Duodenal mucosa (tissue), 2 donors: ENCODE data around the gene PCDH1.

Source experiments
- H3K27ac ChIP-seq: one replicate; pipeline ENCODE4 v1.7.0; 2013; ENCODE audit warnings: low read depth, low read length
- H3K27me3 ChIP-seq, 2 donors: one replicate each; pipeline ENCODE4 v1.7.0; 2013; ENCODE audit warnings: low read length in 2 of 2, control low read depth in 1 of 2; ENCODE audit not compliant: insufficient read depth in 2 of 2, control insufficient read depth in 1 of 2
- H3K36me3 ChIP-seq, 2 donors: one replicate each; pipeline ENCODE4 v1.7.0; 2013; ENCODE audit warnings: low read length in 2 of 2, control low read depth in 1 of 2; ENCODE audit not compliant: insufficient read depth in 2 of 2, control insufficient read depth in 1 of 2
- H3K4me1 ChIP-seq, 2 donors: one replicate each; pipeline ENCODE4 v1.7.0; 2013; ENCODE audit warnings: low read length in 2 of 2, control low read depth in 1 of 2; ENCODE audit not compliant: insufficient read depth in 2 of 2, control insufficient read depth in 1 of 2
- H3K4me3 ChIP-seq, 2 donors: one replicate each; pipeline ENCODE4 v1.7.0; 2013; ENCODE audit warnings: low read length in 2 of 2, low read depth in 1 of 2
- H3K9ac ChIP-seq, 2 donors: one replicate each; pipeline ENCODE4 v1.7.0; 2013; ENCODE audit warnings: low read length in 2 of 2, low read depth in 1 of 2
- H3K9me3 ChIP-seq, 2 donors: one replicate each; pipeline ENCODE4 v1.7.0; 2013; ENCODE audit warnings: low read length in 2 of 2, control low read depth in 1 of 2; ENCODE audit not compliant: control insufficient read depth in 1 of 2

The PCDH1 gene

DNA sequence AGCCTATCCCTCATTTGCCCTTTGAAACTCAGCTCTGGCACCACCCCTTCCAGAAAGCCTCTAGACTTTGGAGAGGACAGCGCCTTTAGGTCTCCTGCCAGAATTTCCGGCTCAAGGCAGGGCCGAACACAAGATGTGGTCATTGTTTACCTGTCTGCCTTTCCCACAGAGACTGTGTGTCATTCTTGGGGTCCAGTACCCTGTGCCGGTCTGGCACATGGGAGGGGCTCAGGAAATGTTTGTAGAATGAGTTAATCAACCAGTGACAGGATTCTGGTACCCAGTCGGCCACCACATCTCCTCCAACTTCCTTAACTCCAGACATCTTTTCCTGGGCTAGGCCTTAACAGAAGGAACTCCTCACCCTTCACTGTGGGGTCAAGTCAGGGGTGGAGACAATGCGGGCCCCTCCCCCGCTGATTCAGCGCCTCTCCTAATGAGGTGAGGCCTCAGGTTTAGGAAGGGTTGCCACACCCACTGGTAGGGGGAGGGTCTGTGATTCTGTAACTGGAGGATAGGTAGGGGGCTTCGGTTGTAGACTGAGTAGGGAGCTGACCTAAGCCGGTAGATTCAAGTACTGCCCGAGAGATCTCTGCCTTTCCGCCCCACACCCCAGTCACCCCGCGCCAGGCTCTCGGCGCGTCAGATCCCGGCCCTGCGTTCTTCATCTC, 29.3 kb downstream of the PCDH1 start:
- no peaks in the 10 kb centered on the region for H3K9me3 ChIP-seq
- no peaks in the 10 kb centered on the region for H3K27me3 ChIP-seq
- peak overlapping the region; percentile 97 for H3K27ac ChIP-seq
- H3K36me3 ChIP-seq: peaks cover 0 to 5% of the 10 kb centered on the region in 2 donors
- peak overlapping the region; percentile 78 to 87 for H3K4me3 ChIP-seq
- H3K4me1 ChIP-seq: peaks cover 41 to 51% of the 10 kb centered on the region in 2 donors
- peak overlapping the region; percentile 91 to 97 for H3K9ac ChIP-seq

DNA sequence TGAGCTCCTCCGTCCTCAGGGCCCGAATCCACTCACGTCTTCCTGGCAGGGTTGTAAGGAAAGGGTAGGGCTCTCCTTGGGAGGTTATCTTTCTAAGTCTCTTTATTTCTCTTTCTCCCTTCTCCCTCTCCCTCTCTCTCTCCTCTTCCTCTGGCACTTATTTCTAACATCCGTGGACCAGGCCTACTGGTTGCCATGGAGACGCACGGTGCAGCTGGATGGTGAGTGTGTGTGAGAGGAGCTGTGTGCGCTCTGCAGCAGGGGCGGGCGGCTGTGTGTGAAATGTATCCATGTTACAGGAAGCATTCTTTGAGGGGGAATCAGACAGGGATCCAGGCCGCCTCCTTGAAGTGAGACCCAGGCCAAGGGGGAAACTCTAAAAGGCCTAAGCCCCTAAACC, 32.2 kb downstream of the PCDH1 start:
- Histone ChIP-seq H3K4me3 (no peak overlapping the region), H3K9me3 (no peaks in the 10 kb centered on the region), H3K27me3 (no peaks in the 10 kb centered on the region), H3K9ac (no peak overlapping the region), H3K4me1 (peaks cover 66 to 77% of the 10 kb centered on the region in 2 donors), H3K27ac (no peak overlapping the region), H3K36me3 (no peaks in the 10 kb centered on the region)

DNA sequence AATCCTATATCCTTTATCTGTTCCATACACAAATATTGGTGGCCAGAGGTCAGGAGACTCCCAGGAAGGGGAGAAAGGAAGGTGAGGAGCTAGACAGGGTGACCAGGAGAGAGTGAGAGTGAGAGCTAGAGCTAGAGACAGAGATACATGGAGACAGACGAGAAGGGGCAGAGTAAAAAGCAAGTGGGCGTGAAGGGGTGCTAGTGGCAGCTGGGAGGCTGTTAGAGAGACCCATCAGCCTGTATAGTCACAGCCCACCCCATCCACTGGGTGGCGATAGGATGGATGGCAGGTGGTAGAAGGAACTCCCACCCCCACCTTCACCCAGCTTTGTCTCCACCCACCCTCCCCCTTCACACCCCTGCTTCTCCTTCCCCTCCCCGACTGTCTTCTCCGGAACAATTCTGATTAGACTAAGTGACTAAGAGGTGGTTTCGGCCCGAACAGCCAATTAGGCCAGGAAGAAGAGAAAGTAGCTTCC, 32.8 kb downstream of the PCDH1 start:
- Histone ChIP-seq H3K36me3 (no peaks in the 10 kb centered on the region), H3K9ac (peak overlapping the region; percentile 22 to 30), H3K27me3 (no peaks in the 10 kb centered on the region), H3K27ac (no peak overlapping the region), H3K4me3 (peak overlapping the region in 1 of 2 donors; percentile 31), H3K4me1 (peaks cover 72 to 80% of the 10 kb centered on the region in 2 donors), H3K9me3 (no peaks in the 10 kb centered on the region)

DNA sequence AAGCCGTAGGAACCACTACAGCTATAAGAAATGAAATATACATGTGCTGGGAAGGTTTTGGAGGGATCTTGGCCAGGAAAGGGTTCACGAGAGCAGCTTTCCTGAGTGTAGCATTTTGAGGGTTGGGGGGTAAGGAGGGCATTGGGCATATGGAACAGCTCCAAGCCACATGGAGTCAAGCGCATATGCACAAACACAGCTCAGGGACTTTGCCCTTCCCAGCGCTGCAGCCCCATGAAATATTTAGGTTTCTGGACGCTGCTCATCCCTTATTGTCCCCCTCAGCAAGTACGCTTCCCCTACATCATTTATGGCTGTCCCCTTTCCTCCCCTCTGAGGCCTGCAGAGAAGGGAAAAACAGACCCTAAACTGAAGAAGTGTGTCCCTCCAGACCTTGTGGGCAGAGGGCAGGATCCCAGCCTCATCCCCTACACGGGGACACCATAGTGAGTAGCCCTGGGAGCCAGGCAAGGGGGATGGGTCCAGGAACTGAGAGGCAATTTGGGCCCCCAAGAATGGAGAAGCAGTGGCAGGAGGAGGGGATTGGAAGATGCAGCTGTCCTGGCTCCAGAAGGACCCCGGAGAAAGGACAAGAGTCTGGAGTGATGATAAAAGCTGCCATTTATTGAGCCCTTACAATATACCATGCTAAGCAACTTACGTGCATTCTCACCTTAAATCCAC, 33.7 kb downstream of the PCDH1 start:
- no peak overlapping the region for H3K27ac ChIP-seq
- no peaks in the 10 kb centered on the region for H3K27me3 ChIP-seq
- H3K9me3 ChIP-seq: no peaks in the 10 kb centered on the region
- H3K4me3 ChIP-seq: no peak overlapping the region
- H3K9ac ChIP-seq: peak overlapping the region in 1 of 2 donors; percentile 28
- H3K4me1 ChIP-seq: peaks cover 80 to 83% of the 10 kb centered on the region in 2 donors
- no peaks in the 10 kb centered on the region for H3K36me3 ChIP-seq

DNA sequence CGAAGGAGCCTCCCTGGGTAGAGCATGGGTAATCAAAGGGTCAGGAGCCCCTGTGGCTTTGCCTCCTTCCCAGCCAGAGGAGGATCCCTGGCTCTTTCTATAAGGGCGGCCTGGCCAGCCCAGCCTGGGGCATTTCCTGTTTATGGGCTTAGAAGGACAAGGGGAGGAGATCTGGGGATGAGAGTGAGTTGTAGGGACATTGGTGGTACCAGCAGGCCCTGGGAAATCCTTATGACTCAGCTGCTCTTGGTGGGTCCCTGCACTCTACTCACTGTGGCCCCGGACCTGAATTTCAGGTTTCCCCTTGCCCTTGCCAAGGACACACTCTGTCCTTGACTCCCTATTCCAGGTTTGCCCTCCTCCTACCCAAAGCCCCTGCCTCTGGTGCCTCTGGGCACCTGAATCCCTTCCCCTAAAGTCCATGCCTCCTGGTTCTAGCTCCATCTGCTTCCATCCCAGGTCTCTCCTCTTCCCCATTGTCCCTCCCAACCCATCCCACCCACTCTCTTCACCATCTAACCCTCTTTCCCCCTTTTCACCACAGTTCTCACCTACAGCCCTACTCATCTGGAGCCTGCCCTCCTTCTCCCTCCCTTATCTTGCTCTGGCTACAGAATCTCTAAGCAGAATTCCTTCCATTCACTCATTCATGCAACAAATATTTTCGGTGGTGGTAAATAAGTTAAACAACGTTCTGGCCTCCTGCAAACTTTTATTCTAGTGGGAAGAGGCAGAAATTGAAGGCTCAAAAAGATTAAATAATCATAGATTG, 34.9 kb downstream of the PCDH1 start:
- peak overlapping the region; percentile 59 for H3K27ac ChIP-seq

DNA sequence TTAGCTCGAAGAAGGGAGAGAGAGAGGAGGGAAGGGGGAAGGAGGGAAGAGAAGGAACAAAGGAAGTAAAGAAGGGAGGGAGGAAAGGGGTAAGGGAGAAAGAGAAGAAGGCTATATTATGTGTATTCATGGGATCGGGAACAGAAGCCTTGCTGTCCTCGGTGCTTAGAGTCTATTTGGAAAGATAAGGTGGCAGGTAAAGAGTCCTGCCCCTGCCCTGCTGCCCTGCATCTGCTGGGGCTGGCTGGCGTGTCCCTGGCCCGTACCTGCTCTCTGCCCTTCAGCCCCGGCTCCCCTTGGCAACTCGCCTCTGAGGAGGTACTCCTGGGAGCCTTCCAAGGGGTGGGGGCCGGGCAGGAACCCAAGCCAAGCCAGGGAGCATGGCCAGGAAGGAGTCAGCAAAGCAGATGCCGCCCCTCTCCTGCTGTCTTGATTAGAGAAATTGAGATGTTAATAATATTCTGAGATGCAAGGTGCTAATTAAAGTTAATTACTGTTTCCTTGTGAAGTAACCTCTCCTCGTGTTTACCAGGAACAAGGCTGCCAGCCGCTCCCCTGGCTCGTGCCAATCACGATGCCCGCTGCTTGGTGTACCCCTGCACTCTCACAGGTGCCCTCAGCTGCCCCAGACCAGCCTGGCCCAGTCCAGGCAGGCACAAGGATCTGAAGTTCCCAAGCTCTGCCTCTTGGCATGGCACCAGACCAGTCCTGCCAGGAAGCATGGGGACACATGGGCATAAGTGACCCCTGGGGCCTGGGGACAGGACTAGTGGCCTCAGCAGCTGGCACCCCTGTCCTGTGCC, 36.6 kb downstream of the PCDH1 start:
- no peaks in the 10 kb centered on the region for H3K9me3 ChIP-seq
- H3K36me3 ChIP-seq: peaks cover 0 to 1% of the 10 kb centered on the region in 2 donors
- H3K27ac ChIP-seq: peak overlapping the region; percentile 86
- peak overlapping the region in 1 of 2 donors; percentile 55 for H3K4me3 ChIP-seq
- peak overlapping the region; percentile 48 to 52 for H3K9ac ChIP-seq
- H3K4me1 ChIP-seq: peaks cover 71 to 73% of the 10 kb centered on the region in 2 donors
- no peaks in the 10 kb centered on the region for H3K27me3 ChIP-seq

More for the DNA sequence above, 34.9 kb downstream of the PCDH1 start:
- Histone ChIP-seq H3K36me3 (no peaks in the 10 kb centered on the region), H3K27me3 (no peaks in the 10 kb centered on the region), H3K9me3 (no peaks in the 10 kb centered on the region), H3K4me3 (no peak overlapping the region), H3K4me1 (peaks cover 78 to 81% of the 10 kb centered on the region in 2 donors), H3K9ac (peak overlapping the region in 1 of 2 donors; percentile 5)

DNA sequence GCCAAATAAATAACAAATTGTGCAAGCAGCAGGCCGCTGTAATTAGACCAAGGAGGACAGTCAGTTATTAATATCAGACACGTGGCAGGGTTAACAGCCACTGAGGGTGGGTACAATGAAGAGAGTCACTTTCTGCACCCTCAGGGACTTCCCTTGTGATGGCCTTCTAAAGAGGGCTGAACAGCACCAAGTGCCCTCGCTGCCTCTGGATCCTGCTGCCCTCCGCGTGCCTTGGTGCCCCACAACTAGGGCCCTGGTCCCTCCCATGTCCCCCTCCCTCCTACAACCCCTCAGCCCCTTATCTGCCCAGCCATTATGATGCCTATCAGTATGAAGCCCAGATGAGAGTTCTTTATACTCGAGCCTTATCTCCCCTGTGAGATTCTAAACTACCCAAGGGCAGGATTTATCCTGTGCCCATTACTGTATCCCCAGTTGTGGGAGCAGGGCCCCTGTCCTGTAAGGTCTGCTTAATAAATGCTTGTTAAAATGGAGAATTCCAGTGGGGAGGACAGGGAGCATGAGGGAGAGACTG, 37.3 kb downstream of the PCDH1 start:
- H3K27ac ChIP-seq: peak overlapping the region; percentile 86
- H3K36me3 ChIP-seq: peaks cover 0 to 3% of the 10 kb centered on the region in 2 donors
- peaks cover 69 to 73% of the 10 kb centered on the region in 2 donors for H3K4me1 ChIP-seq
- H3K9me3 ChIP-seq: no peaks in the 10 kb centered on the region
- no peaks in the 10 kb centered on the region for H3K27me3 ChIP-seq
- peak overlapping the region; percentile 20 to 52 for H3K9ac ChIP-seq
- H3K4me3 ChIP-seq: peak overlapping the region in 1 of 2 donors; percentile 55

DNA sequence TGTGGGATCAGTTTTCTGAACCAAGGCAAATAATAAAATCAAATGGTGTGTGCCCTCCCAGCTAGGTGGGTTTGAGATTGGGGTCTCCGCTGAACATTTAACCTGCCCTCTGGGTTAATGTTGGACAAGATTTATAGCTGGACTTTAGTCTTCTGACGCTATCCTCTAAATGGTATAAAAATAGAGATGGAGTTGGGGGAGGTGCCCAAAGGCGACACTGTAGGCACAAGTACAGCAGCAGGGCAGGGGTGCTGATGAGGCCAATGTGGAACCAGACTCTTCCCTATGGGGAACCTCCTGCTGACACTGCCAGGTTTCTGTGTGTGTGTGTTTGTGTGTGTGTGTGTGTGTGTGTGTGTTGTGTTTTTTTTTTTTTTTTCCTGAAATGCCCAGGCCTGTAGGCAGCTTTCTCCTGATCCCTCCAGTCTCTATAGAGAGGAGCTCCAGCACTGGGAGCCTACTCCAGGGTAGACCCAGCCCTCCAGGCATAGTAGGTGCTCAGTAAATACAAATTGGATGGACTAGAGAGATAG, 37.9 kb downstream of the PCDH1 start:
- Histone ChIP-seq H3K27ac (peak overlapping the region; percentile 86), H3K9ac (peak overlapping the region in 1 of 2 donors; percentile 20), H3K9me3 (no peaks in the 10 kb centered on the region), H3K36me3 (peaks cover 0 to 3% of the 10 kb centered on the region in 2 donors), H3K27me3 (no peaks in the 10 kb centered on the region), H3K4me3 (peak overlapping the region in 1 of 2 donors; percentile 55), H3K4me1 (peaks cover 67 to 70% of the 10 kb centered on the region in 2 donors)

DNA sequence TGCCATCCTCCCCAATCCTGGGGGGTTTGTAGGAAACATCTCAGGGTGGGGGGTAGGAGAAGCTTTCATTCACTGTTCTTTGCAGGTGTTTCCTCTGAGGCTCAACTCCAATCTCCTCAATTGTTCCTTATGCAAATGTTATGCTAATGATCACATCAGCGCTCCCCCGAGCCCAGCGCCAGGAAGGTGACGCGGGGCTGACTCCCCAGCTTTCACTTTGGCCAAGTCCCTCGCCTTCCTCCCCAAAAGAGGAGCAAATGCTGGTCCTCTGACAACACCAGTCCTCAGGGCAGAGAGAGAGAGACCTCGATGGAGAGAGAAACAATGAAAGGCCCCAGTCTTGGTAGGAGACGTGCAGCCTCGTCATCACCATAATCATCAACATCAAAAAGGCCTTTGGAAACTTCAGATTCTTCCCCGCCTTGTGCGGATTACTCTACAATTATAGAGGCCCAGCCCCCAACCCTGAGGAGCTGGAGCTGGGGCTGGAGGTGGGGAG, 39.1 kb downstream of the PCDH1 start:
- Histone ChIP-seq H3K9me3 (no peaks in the 10 kb centered on the region), H3K36me3 (peaks cover 0 to 3% of the 10 kb centered on the region in 2 donors), H3K27ac (no peak overlapping the region), H3K4me1 (peaks cover 60 to 62% of the 10 kb centered on the region in 2 donors), H3K9ac (no peak overlapping the region), H3K27me3 (no peaks in the 10 kb centered on the region), H3K4me3 (peak overlapping the region in 1 of 2 donors; percentile 28)
